ENCODE data around the gene ANKRD50. TPM values are rescaled to one million over a fixed set of nuclear protein-coding genes. Genes with fewer than 3 reads are reported as not detected.

ANKRD50 gene
- total RNA-seq, 2 donors from 2014 or later = 7.1 to 14.0 TPM

DNA sequence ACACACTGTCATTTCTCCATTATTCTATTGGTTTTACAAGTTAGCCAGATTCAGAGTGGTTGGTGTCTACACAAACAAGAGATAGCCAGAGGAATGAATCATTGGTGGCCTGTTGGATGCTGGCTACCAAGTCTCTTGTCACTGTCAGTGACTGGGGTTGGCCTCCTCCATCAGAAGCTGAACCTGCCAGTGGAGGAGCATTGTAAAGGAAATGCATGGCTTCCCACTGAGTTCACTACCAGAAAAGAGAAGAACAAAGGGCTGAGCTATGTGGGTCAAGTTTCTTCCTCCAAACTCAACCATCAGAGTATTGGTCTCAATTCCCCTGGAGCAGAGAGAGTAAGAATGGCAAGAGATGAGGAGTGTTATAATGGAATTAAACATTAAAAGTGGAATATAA is 26.5 kb upstream of the ANKRD50 start:
- no peaks in the 10 kb centered on the region for H3K27me3 ChIP-seq
- H3K4me3 ChIP-seq = no peak overlapping the region
- H3K36me3 ChIP-seq = no peaks in the 10 kb centered on the region
- no peaks in the 10 kb centered on the region for H3K4me1 ChIP-seq
- TF ChIP-seq, protein P1, sequence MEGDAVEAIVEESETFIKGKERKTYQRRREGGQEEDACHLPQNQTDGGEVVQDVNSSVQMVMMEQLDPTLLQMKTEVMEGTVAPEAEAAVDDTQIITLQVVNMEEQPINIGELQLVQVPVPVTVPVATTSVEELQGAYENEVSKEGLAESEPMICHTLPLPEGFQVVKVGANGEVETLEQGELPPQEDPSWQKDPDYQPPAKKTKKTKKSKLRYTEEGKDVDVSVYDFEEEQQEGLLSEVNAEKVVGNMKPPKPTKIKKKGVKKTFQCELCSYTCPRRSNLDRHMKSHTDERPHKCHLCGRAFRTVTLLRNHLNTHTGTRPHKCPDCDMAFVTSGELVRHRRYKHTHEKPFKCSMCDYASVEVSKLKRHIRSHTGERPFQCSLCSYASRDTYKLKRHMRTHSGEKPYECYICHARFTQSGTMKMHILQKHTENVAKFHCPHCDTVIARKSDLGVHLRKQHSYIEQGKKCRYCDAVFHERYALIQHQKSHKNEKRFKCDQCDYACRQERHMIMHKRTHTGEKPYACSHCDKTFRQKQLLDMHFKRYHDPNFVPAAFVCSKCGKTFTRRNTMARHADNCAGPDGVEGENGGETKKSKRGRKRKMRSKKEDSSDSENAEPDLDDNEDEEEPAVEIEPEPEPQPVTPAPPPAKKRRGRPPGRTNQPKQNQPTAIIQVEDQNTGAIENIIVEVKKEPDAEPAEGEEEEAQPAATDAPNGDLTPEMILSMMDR (IDR thresholded peaks at IDR 0.05) = no peak
- intact Hi-C loops (cut with DNase I) = no loop called here
- no peak overlapping the region for H3K9ac ChIP-seq (ENCODE audit: low read depth in 2 of 2, low read length in 2 of 2)
- H3K9me3 ChIP-seq = no peaks in the 10 kb centered on the region
- DNase-seq = no peak
- no peak overlapping the region for H3K27ac ChIP-seq

DNA sequence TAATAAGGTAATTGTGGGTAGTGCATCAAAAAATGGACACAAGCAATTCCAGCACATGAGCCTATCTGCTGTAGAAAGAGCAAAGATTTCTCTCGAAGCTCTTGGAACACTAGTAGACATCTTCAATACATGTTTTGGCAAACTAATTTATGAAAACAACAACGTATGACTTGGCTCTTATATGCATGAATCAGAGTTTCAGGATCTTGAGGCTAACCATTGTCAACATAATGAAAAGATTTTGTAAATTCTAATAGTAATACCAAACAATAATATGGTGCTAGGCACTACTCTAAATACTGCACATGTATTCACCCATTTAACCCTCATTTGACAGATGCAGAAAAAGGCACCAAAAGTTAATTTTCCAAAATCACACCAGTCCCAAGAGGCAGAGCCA is 25.1 kb upstream of the ANKRD50 start:
- H3K27ac ChIP-seq = no peak overlapping the region
- no peaks in the 10 kb centered on the region for H3K9me3 ChIP-seq
- H3K27me3 ChIP-seq = no peaks in the 10 kb centered on the region
- H3K4me3 ChIP-seq = no peak overlapping the region
- no peaks in the 10 kb centered on the region for H3K36me3 ChIP-seq
- intact Hi-C loops (cut with DNase I) = no loop called here
- no peak for DNase-seq
- TF ChIP-seq, protein P1 (IDR thresholded peaks at IDR 0.05) = no peak
- H3K4me1 ChIP-seq = no peaks in the 10 kb centered on the region
- H3K9ac ChIP-seq (ENCODE audit: low read depth in 2 of 2, low read length in 2 of 2) = no peak overlapping the region

- intact Hi-C loops (cut with DNase I) = no loop called here
- DNase-seq = no peak
- H3K4me1 ChIP-seq = no peaks in the 10 kb centered on the region
- H3K4me3 ChIP-seq = no peak overlapping the region
- no peak overlapping the region for H3K27ac ChIP-seq
- H3K36me3 ChIP-seq = no peaks in the 10 kb centered on the region
- H3K27me3 ChIP-seq = no peaks in the 10 kb centered on the region
- no peaks in the 10 kb centered on the region for H3K9me3 ChIP-seq
- no peak overlapping the region for H3K9ac ChIP-seq (ENCODE audit: low read depth in 2 of 2, low read length in 2 of 2)
- TF ChIP-seq, protein P1 (IDR thresholded peaks at IDR 0.05) = no peak
Observed at GRCh38 chr4:124736526-124736925, 24.0 kb upstream of the ANKRD50 start.

DNA sequence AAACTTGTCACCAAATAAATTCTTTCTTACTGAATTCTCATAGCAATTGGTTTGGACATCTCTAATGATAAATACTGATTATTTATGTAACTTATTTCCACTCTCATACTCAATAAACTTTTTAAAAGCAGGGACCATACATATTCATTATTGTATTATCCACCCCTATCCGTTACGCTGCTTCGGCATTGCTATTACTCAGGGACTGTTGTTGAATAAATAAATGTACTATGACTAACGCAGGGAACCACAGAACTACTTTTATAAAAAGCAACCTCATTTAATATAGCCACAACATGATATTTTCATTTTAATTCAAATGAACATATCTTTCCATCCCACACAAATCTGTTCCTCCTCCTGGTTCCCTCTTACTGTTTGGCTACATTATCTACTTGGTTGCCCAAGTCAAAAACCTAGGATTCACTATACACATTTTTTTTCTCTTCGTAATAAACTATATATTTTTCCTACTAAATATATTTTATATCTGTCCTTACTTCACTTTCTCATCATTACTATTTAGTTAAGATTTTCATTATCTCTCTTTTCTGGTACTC is 14.9 kb upstream of the ANKRD50 start:
- Histone ChIP-seq H3K9ac (ENCODE audit: low read depth in 2 of 2, low read length in 2 of 2) (no peak overlapping the region), H3K9me3 (no peaks in the 10 kb centered on the region), H3K27ac (no peak overlapping the region), H3K4me3 (no peak overlapping the region), H3K36me3 (no peaks in the 10 kb centered on the region), H3K27me3 (no peaks in the 10 kb centered on the region), H3K4me1 (no peaks in the 10 kb centered on the region)
- DNase-seq = no peak
- TF ChIP-seq, protein P1 (IDR thresholded peaks at IDR 0.05) = no peak
- intact Hi-C loops (cut with DNase I) = no loop called here

GRCh38 chr4:124726269-124726668 is 13.7 kb upstream of the ANKRD50 start:
- no peak for DNase-seq
- Histone ChIP-seq H3K9me3 (no peaks in the 10 kb centered on the region), H3K4me1 (no peaks in the 10 kb centered on the region), H3K36me3 (no peaks in the 10 kb centered on the region), H3K27me3 (no peaks in the 10 kb centered on the region), H3K27ac (no peak overlapping the region), H3K9ac (ENCODE audit: low read depth in 2 of 2, low read length in 2 of 2) (no peak overlapping the region), H3K4me3 (no peak overlapping the region)
- intact Hi-C loops (cut with DNase I) = no loop called here
- TF ChIP-seq, protein P1 (IDR thresholded peaks at IDR 0.05) = no peak
